SK-N-MC (cell line): ENCODE measurements around the gene PRRC2B.

ENCODE experiments used
- EZH2 ChIP-seq: fragments of 200-600 bp; sonication (generic); IDR thresholded peaks from one replicate; pipeline ENCODE4 v1.6.1; 2017; ENCODE audit warnings: antibody characterized with exemption
- FOXP2 ChIP-seq: optimal IDR thresholded peaks from 2 replicates; pipeline ENCODE3; 2011; ENCODE audit warnings: mild to moderate bottlenecking, moderate library complexity; ENCODE audit not compliant: insufficient read depth; ENCODE audit errors: extremely low read length, control extremely low read depth
- POLR2AphosphoS5 ChIP-seq: IDR thresholded peaks from 2 replicates; pipeline ENCODE4 v1.6.1; 2012; ENCODE audit warnings: mild to moderate bottlenecking, low read depth, low read length, borderline replicate concordance

GRCh38 chr9:131433302-131433854 lies 39.5 kb downstream of the PRRC2B start:
- no peak for TF ChIP-seq POLR2AphosphoS5
- no peak for TF ChIP-seq EZH2
- no peak for TF ChIP-seq FOXP2
